Tibial artery (tissue), 4 donors: ENCODE results near the gene PLCB2.

Experiments
- DNase-seq, 2 donors: peaks; one replicate each; pipeline ENCODE4 v3.0.0-alpha.2; 2019
- H3K27ac ChIP-seq, 2 donors: fragments of 200-600 bp; sonication (generic) in 1 of 2; 1 replicate in 1 of 2; 2 replicates in 1 of 2; pipeline ENCODE4 v1.5.1; 2018 to 2019; ENCODE audit warnings: mild to moderate bottlenecking in 1 of 2
- H3K27me3 ChIP-seq, 2 donors: fragments of 200-600 bp; sonication (generic) in 1 of 2; one replicate each; pipeline versions ENCODE4 v1.5.1 to v1.6.0; 2016 to 2019
- H3K36me3 ChIP-seq, 3 donors: fragments of 200-600 bp; sonication (generic) in 2 of 3; one replicate each; pipeline ENCODE4 v1.5.1; 2016 to 2019; ENCODE audit warnings: mild to moderate bottlenecking in 2 of 3
- H3K4me1 ChIP-seq, 4 donors: fragments of 200-600 bp; sonication (generic) in 2 of 4; 1 replicate in 3 of 4; 2 replicates in 1 of 4; pipeline ENCODE4 v1.5.1; 2016 to 2019
- H3K4me3 ChIP-seq, 2 donors: fragments of 200-600 bp; sonication (generic) in 1 of 2; 1 replicate in 1 of 2; 2 replicates in 1 of 2; pipeline ENCODE4 v1.5.1; 2018 to 2019; ENCODE audit warnings: mild to moderate bottlenecking in 2 of 2
- H3K9me3 ChIP-seq, 3 donors: fragments of 200-600 bp; sonication (generic) in 1 of 3; one replicate each; pipeline ENCODE4 v1.5.1; 2016 to 2019
- CTCF ChIP-seq, 2 experiments: fragments of 200-600 bp in 1 of 2; fragments of 450-650 bp in 1 of 2; IDR thresholded peaks; one replicate each; pipeline ENCODE4 v1.5.1; 2017 to 2019; ENCODE audit warnings: antibody characterized with exemption in 2 of 2, mild to moderate bottlenecking in 1 of 2, moderate library complexity in 1 of 2
- intact Hi-C: fragments of 100-400 bp; cut with DNase I; formaldehyde crosslinking; loops from one replicate; pipeline ENCODE4 v1.15.0; 2023; ENCODE audit warnings: low total_unique reads

Gene PLCB2

GRCh38 chr15:40246496-40247280 lies 61.0 kb downstream of the PLCB2 start:
- H3K27me3 ChIP-seq = no peaks in the 10 kb centered on the region
- no peaks in the 10 kb centered on the region for H3K9me3 ChIP-seq
- H3K27ac ChIP-seq = no peak overlapping the region
- intact Hi-C loops = no loop called here
- H3K36me3 ChIP-seq = no peaks in the 10 kb centered on the region
- peaks cover 0 to 23% (median 0%) of the 10 kb centered on the region in 4 donors for H3K4me1 ChIP-seq
- peak; percentile 18 to 43 for DNase-seq
- no peak for TF ChIP-seq CTCF (IDR thresholded peaks at IDR 0.05)
- H3K4me3 ChIP-seq = no peak overlapping the region

- intact Hi-C loops = no loop called here
- Histone ChIP-seq H3K36me3 (no peaks in the 10 kb centered on the region), H3K4me1 (peaks cover 0 to 28% (median 0%) of the 10 kb centered on the region in 4 donors), H3K4me3 (no peak overlapping the region), H3K27me3 (peaks cover 0 to 4% of the 10 kb centered on the region in 2 donors), H3K9me3 (no peaks in the 10 kb centered on the region), H3K27ac (no peak overlapping the region)
- DNase-seq = peak; percentile 12 to 54
- TF ChIP-seq CTCF (IDR thresholded peaks at IDR 0.05) = no peak
Observed at GRCh38 chr15:40245666-40246450, 61.9 kb downstream of the PLCB2 start.

- Histone ChIP-seq H3K9me3 (no peaks in the 10 kb centered on the region), H3K36me3 (no peaks in the 10 kb centered on the region), H3K4me3 (no peak overlapping the region), H3K27me3 (peaks cover 0 to 5% of the 10 kb centered on the region in 2 donors), H3K27ac (no peak overlapping the region), H3K4me1 (peaks cover 0 to 27% (median 0%) of the 10 kb centered on the region in 4 donors)
- peak in 1 of 2 donors; percentile 12 for DNase-seq
- intact Hi-C loops = no loop called here
- no peak for TF ChIP-seq CTCF (IDR thresholded peaks at IDR 0.05)
Observed at GRCh38 chr15:40244961-40245523, 62.7 kb downstream of the PLCB2 start.

GRCh38 chr15:40243126-40243810 lies 64.5 kb downstream of the PLCB2 start:
- Histone ChIP-seq H3K27ac (no peak overlapping the region), H3K27me3 (peaks cover 0 to 23% of the 10 kb centered on the region in 2 donors), H3K9me3 (no peaks in the 10 kb centered on the region), H3K4me3 (no peak overlapping the region), H3K36me3 (no peaks in the 10 kb centered on the region), H3K4me1 (peaks cover 0 to 31% (median 11%) of the 10 kb centered on the region in 4 donors)
- intact Hi-C loops = no loop called here
- TF ChIP-seq CTCF (IDR thresholded peaks at IDR 0.05) = no peak
- no peak for DNase-seq

GRCh38 chr15:40242601-40243000 lies 65.1 kb downstream of the PLCB2 start:
- H3K27ac ChIP-seq = no peak overlapping the region
- DNase-seq = no peak
- peaks cover 0 to 26% of the 10 kb centered on the region in 2 donors for H3K27me3 ChIP-seq

More at GRCh38 chr15:40242601-40243000, 65.1 kb downstream of the PLCB2 start:
- Histone ChIP-seq H3K36me3 (no peaks in the 10 kb centered on the region), H3K4me3 (no peak overlapping the region), H3K4me1 (peaks cover 0 to 32% (median 11%) of the 10 kb centered on the region in 4 donors), H3K9me3 (no peaks in the 10 kb centered on the region)
- intact Hi-C loops = no loop called here
- no peak for TF ChIP-seq CTCF (IDR thresholded peaks at IDR 0.05)
